ENCODE results near the gene TCEANC2.
"Not testable (repeated sequence)": the region's sequence is repeated elsewhere in the genome, so short reads cannot be mapped to it uniquely, and the experiment has no call there.

TCEANC2 gene

DNA sequence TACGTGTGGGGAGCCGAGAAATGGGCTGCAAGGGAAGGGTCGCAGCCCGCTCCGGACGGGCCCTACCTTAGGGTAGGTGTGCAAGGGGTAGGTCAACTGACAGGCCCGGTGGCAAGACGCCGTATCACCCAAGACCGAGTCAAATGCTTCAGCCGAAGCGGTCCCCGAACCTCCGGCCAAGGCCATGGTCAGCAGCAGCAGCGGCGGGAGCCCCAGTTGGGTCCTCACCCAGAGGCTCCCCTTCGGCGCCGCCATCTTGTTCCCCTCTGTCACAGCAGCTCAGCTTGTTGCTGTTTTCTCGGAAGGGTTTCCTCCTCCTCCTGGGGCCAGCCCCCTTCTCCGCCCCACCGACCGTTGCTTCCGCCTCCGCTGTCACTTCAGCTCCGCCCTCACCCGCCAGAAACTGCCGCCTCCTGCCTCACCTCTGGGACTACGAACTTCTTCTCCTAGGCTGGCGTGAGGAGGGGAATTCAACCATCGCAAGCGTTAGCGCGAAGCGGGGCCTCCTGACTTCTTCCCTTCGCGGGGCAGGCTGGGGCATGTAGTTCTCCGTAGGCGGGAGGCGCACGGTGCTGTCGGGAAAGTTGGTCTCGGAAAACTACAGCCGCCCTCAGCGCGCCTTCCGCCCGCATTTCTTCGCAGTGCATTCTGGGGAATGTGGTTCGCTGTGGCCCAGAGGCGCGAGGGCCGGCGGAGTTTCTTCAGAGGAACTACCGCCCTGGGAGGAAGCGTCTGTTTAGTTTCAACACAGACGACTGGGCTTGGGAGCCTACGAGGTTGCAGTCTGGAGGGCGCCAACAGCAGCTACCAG, at the start of gene TCEANC2, which contains the start of gene TMEM59:
TSS of gene TCEANC2 (plus strand) at position 675 of the 811 bp plus-strand sequence. CDS start 815 bp downstream, outside the sequence.
TSS of gene TMEM59 (minus strand) at position 271 of the 811 bp plus-strand sequence. CDS start at position 255, 16 bp downstream.
- DNase-seq, result peak; percentile 99

DNA sequence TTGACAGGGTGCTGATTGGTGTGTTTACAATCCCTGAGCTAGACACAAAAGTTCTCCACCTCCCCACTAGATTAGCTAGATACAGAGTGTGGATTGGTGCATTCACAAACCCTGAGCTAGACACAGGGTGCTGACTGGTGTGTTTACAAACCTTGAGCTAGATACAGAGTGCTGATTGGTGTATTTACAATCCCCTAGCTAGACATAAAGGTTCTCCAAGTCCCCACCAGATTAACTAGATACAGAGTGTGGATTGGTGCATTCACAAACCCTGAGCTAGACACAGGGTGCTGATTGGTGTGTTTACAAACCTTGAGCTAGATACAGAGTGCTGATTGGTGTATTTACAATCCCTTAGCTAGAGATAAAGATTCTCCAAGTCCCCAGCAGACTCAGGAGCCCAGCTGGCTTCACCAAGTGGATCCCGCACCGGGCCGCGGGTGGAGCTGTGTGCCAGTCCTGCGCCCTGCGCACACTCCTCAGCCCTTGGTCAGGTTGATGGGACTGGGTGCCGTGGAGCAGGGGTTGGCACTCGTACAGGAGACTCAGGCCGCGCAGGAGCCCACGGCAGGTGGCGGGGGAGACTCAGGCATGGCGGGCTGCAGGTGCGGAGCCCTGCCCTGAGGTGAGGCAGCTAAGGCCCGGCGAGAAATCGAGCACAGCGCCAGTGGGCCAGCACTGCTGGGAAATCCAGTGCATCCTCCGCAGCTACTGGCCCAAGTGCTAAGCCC, 49.5 kb upstream of the TCEANC2 start:
- DNase-seq, result not testable (repeated sequence)

DNA sequence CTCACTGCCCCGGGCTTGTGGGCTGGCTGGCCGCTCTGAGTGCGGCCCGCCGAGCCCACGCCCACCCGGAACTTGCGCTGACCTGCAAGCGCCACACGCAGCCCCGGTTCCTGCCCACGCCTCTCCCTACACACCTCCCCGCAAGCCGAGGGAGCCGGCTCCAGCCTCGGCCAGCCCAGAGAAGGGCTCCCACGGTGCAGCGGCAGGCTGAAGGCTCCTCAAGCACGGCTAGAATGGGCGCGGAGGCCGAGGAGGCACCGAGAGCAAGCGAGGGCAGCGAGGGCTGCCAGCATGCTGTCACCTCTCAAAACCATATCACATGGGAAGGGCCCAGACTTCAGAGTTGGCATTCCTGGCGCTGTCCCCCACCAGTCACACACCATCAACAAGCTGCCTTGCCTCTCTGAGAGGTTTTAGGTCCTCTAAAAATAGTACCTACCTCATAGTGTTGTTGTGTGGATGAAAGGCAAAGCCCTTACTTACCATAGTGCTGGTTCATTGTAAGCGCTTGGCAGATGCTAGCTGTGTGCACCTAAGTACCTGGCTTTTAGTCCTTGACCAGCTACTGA, 48.8 kb upstream of the TCEANC2 start:
- no peak for DNase-seq

DNA sequence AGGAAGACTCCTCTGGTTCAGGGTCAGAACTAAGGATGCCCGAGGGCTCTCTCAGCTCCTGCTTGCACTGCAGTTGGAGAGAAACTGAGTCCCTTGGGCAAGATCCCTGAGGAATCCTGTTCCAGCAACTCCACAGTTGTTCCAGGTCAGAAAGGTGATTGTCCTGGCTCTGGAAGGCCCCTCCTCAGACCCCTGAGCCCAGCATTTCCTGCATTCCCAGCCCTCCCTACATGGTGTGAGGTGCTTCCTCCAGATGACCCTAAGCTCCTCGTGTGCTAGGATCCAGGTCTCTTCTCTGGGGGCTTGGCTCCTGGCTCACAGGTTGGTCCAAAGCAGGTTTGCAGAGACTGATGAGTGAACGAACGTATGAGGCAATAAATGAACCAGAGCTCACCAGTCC, 46.9 kb upstream of the TCEANC2 start:
- no peak for DNase-seq

DNA sequence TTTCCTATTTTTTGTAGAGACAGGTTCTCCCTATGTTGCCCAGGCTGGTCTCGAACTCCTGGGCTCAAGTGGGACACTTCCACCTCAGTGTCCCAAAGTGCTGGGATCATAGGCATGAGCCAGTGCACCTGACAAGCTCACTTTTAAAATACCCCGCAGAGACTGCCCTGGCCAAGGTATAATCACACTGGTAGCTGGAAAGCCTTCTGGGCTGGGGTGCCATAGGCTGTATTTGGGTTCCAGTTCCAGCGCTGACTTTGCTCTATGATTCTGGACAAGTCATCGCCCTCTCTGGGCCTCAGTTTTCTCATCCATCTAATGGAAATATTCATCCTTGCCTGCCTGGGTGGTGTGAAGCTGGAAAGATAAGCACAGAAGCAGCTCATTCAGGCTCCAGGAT, 45.8 kb upstream of the TCEANC2 start:
- no peak for DNase-seq

DNA sequence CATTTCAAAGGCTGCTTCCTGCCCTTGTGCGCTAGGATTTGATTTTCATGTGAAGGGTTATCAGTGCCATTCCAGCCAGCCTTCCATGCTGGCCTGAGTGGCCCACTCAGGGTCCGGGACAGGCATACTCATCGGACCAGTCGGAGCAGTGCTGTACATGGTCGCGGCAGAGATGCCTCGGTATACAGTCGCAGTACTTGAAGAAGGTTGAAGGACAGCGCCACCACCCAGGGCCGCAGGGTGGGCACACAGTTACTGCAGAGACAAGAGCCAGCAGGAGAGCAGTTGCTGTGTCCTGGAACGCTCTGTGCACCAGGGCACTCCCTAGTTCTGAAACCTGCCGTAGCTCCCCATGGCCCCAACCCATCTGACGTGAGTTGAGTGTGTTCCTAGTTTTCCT, 44.5 kb upstream of the TCEANC2 start:
- no peak for DNase-seq

DNA sequence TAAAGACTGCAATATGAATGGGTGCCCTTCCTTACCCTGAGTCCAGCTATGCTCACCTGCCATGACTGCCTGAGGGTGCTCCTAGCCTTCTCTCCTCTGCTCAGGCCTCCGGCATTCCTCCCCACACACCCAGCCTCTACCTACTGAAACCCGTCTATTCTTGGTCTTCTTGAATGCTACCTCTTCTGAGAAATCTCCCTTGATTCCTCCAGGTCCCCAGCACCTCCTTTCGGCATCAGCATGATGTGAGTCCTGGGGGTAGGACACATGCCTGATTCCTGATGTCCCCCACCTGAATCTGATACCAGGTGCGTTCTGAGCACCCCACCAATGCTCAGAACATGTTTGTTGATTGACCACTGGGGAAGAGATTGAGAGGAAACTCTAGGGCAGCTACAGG, 44.0 kb upstream of the TCEANC2 start:
- DNase-seq, result no peak

DNA sequence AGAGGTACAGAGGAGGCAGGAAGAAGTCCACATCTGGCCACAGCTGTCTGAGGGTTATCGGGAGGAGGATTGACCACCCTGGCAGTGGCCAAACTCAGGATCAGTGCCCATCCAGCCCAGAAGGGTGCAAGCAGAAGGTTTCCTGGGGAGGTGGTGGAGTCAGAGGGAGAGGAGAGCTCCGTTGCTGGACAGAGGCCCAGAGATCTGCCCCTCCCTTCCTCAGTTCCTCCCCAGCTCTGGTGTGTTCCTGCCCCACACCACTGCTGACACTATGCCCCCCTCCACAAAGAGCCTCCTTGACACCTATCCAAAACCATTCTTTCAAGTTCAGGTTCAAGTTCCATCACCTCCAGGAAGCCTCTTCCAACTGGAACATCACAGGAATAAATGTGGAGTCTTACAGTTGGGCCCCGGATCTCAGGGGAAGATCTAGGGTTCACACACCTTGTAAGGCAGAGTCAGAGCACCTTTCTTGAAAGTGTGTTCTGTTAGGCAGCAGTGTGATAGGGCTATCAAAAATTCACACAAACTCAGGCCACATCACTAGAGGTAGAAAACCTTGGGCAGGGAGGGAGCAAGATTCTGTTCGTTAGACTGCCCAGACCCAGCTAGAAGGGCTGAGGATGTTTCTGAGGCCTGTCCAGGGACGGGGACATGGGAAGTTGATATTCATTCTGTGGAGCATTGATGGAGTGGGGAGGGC, 42.8 kb upstream of the TCEANC2 start:
- no peak for DNase-seq

DNA sequence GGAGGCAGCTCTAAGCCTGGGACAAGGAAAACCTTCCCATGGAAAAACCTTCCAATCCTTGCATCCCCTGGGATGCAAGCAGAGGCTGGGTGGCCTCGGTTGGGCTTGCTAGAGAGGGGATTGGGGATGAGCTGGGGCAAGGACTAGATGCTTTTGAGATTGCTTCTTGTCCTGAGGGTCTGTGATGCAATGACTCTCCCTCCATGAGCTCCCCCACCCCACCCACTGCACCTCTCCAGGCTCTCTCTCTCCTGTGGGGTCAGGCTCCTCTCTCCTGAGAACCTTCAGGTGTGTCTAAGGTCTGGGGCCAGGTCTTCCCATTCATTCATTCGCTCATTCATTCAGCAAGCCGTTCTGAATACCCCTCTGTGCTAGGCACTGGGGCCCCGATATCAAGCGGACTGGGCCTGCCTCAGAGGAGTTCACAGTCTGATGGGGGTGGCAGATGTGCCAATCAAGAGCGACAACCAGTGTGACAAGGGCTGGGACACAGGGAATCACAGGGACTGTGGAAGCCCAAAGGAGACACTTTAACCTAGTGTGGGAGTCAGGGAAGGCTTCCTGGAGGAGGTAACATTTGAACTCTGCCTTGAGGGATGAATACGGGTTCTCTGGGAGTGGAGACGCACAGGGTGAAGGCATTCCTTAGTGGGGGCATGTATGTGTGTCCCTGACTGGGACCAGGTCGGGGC, 41.9 kb upstream of the TCEANC2 start:
- DNase-seq, result no peak

DNA sequence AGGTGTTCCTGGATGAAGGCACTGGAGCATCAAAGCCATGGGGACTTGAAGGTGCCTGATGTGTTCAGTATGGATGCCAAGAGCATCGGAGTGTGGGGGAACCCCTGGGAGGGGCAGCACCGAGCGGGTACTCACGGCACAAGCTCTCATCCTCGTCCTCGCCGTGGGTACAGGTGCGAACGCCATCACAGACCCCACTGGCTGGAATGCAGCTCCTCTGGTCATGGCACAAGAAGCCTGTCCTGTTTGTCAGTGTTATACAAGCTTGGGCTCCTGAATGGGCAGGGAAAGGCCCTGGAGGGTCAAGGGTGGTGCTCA, 41.4 kb upstream of the TCEANC2 start:
- DNase-seq, result no peak

DNA sequence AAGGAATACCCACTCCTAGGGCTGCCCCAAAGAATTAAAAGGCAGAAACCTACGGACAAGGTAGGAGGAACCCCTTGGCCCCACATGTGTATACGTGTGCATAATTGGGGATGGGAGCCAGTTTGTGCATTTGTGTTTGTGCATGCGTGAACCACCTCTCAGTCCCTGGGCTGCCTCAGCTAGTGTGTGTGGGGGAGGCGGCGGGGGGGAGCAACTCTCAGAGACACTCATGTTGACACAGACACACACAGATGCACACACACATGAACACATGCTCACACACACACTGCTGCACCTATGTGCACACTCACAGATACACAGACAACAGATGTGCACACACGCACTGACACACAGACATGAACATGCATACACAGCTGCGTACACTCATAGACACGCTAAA, 40.5 kb upstream of the TCEANC2 start:
- DNase-seq, result no peak

DNA sequence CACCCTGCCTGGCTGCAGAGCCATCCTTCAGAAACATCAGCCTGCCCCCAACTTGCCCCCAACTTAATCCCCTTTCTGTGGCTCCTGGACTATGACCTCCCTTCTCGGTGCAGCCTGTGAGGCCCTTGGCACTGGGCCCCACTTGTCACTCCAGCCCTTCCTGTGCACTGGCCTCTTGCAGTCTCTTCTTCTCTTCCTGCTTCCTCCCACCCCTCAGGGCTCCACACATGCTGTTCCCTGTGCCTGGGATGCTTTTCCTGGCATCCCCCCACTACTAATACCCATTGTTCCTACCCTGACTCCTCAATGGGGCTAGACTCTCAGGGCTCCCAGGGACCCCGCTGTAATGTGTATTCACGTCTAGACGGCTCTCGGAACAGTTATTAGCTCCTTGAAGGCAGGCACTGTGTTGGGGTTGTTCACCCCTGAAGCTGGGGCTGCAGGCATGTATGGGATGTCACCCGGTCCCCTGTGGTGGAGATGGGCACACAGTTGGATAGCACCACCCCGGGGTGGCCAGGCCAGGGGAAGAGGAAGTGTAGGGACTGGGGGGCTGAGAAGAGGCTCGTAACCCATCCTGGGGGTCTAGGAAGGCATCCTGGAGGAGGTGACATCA, 39.9 kb upstream of the TCEANC2 start:
- no peak for DNase-seq

DNA sequence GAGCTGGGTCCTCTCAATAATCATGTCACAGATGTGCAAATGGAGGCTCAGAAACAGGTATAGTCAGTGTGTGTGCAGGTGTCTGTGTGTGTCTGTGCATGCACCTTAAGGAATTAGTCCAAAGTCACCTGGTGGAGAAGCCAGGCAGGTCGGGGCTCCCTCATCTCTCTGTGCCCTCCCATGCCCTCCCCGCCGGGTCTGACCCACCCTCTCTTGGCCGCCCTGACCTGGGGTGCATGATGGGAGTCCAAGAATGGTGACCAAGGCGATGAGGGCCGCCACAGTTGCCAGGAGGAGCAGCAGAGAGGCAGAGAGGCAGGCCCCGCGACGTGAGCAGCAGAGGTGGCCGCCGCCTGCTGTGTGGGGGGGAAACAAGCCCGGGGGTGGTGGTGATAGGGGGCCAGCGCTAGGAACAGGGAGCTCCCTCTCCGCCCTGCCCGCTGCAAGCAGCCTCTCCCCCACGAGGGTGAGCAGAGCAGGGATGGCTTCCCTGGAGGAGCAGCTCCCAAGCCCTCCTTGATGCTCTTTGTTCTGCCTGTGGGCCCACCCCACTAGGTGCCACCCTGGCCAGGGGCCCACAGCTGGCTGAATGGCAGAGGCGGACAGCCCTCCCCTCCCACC, 39.3 kb upstream of the TCEANC2 start:
- no peak for DNase-seq

DNA sequence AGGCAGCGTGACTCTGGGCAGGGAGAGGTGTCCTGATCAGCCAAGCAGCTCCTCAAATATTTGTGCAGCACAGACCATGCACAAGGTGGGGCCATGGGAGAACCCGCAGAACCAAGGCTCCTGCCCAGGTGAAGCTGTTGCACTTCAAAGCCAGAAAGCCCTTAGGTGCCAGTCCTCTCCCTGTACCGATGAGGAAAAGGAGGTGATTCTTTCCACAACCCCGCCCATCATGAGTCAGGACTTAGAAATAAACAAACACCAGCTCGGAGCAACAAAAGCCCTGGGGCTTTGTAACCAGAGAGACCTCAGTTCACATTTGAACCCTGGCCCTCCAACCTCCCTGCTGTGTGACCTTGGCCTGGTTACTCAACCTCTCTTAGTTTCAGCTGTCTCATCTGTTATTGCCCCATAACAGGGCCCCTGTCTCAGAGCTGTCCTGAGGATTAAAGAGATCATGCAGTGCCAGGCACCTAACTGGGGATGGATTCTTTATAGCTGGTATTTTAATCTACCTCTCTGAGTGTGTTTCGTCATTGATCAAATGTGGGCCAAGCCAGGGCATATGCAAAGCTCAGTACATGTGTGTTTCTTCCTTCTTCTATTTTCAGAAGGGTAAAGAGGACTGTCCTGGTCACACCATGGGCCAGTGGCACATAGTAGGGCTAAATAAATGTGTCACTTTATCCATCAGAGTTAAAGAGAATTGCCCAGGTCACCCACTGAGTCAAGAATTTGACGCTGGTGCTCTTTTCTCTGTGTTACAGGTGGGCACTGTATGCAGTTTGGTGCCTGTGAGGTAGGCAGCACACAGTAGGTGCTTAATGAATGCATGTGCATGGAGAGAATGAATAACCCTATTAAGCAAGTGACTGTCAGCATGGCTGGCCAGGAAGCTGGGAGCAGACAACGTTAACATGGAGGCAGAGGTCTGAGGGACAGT, 36.8 kb upstream of the TCEANC2 start:
- no peak for DNase-seq

DNA sequence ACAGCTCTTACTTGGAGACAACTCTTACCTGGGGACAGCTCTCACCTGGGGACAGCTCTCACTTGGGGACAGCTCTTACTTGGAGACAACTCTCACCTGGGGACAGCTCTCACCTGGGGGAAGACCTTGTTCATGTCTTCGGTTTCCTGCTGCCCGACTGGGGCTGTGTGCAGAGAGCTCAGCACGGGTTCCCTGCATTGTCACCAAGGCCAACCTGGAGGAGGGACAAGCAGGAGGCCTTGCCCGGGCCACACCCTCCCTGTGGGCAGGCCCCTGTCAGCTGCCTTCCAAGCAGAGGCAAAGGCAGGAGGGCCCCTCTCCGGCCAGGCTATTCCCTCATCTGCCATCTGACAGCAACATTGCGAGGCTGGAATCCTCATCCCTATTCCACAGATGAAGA, 35.4 kb upstream of the TCEANC2 start, which contains the start of gene LDLRAD1:
TSS of gene LDLRAD1 (minus strand) at position 208 of the 400 bp plus-strand sequence. CDS start at position 134, 74 bp downstream.
- no peak for DNase-seq

DNA sequence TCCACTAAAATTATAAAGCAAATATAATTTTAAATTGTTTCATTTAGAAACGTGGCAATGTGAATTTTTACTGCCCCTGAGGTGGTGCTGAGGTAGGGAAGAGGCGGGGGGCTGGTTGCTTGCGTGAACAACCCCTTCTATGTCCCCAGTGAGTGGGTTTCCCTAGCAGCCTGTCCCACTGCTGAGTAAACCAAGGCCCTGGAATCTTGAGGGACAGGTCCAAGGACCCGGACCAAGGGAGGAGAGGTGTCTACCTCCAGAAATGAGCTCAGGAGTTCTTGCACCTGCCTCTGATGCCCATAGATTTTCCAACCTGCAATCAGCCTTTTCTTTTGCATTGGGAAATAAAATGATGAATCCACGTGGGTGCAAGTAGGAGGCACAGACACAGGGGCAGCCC, 34.8 kb upstream of the TCEANC2 start:
- no peak for DNase-seq

DNA sequence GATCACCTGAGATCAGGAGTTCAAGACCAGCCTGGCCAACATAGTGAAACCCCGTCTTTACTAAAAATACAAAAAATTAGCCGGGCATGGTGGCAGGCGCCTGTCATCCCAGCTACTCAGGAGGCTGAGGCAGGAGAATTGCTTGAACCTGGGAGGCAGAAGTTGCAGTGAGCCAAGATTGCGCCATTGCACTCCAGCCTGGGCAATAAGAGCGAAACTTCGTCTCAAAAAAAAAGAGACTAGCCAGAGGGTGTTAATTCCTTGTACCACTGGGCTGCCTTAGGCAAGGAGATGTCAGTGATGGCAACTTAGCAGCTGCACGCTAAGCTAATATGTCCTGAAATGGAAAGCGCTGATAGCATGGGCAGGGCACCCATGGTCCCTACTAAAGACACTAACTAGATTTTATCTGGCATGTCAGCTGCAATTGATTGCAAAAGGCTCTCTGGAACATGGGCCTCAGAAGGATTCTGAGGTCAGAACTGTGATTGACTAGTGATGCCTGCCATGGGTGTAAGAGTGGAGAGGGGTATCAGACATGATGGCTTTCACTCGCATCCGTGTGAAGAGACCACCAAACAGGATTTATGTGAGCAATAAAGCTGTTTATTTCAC, 33.7 kb upstream of the TCEANC2 start:
- not testable (repeated sequence) for DNase-seq

DNA sequence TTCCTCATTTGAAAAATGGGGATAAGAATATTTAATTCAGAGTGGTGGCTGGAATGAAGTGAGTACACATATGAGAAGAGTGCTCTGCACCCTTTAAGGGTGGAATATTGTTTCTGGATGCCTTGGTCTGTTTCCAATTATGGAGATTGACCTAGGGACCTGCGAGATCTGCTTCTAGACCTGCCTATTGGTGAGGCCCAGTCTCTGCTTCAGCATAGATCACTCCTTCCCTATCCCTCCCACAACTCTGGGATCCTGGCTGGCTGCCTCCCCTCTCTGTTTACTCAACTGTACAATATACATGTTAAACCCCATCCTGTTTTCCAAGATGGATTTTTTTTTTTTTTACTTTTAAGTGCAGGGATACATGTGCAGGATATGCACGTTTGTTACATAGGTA, 29.1 kb upstream of the TCEANC2 start:
- no peak for DNase-seq

DNA sequence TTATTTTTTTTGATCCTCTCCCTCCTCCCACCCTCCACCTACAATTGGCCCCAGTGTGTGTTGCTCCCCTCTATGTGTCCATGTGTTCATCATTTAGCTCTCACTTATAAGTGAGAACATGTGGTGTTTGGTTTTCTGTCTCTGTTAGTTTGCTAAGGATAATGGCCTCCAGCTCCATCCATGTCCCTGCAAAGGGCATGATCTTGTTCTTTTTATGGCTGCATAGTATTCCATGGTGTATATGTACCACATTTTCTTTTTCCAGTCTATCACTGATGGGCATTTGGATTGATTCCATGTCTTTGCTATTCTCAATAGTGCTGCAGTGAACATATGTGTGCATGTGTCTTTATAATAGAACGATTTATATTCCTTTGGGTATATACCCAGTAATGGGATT, 28.6 kb upstream of the TCEANC2 start:
- not testable (repeated sequence) for DNase-seq

DNA sequence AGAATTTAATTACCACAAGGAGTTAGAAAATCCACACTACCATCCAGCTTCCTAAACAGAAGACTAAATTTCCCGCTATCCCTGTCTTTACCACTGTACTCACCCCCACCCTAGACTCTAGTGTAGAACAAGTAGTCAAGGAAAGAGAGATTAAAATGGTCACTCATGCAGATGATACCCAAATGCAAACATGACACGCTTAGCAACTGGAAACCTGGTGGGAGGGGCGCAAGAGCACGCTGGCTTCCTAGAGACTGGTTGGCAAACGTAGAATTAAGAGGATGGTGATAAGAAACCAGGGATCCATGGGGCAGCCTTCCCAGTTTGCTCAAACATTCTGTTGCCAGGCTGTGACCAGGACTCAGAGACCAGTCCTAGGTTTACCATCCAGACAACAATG, 25.6 kb upstream of the TCEANC2 start:
- DNase-seq, result no peak

All from CD4-positive, alpha-beta T cell treated with Interleukin-15 for 1 hour (primary cell).